Nephron (organoid): Measurements from ENCODE around the gene GLIPR2.

Experiments used
- H3K27ac Mint-ChIP-seq, 3 experiments: 2 replicates each; pipeline ENCODE4 v1.8.0; 2020; ENCODE audit warnings: mixed read lengths in 3 of 3, mild to moderate bottlenecking in 2 of 3, moderate library complexity in 1 of 3
- H3K27me3 Mint-ChIP-seq: 2 replicates; pipeline ENCODE4 v1.8.0; 2021; ENCODE audit warnings: low read depth, mild to moderate bottlenecking, moderate library complexity, mixed read lengths
- H3K36me3 Mint-ChIP-seq: 2 replicates; pipeline ENCODE4 v1.8.0; 2020; ENCODE audit warnings: low read depth, mixed read lengths
- H3K4me1 Mint-ChIP-seq: 2 replicates; pipeline ENCODE4 v1.8.0; 2020; ENCODE audit warnings: mixed read lengths
- H3K4me3 Mint-ChIP-seq, 3 experiments: 2 replicates each; pipeline ENCODE4 v1.8.0; 2020; ENCODE audit warnings: mild to moderate bottlenecking in 3 of 3, mixed read lengths in 3 of 3, moderate library complexity in 2 of 3
- H3K9me3 Mint-ChIP-seq: 2 replicates; pipeline ENCODE4 v1.8.0; 2020; ENCODE audit warnings: mixed read lengths
- CTCF ChIP-seq, 3 experiments: fragments of 200-600 bp; sonication (generic); IDR thresholded peaks; one replicate each; pipeline ENCODE4 v1.5.0; 2021; ENCODE audit warnings: antibody characterized with exemption in 3 of 3; ENCODE audit not compliant: unreplicated experiment in 3 of 3

The GLIPR2 gene

DNA sequence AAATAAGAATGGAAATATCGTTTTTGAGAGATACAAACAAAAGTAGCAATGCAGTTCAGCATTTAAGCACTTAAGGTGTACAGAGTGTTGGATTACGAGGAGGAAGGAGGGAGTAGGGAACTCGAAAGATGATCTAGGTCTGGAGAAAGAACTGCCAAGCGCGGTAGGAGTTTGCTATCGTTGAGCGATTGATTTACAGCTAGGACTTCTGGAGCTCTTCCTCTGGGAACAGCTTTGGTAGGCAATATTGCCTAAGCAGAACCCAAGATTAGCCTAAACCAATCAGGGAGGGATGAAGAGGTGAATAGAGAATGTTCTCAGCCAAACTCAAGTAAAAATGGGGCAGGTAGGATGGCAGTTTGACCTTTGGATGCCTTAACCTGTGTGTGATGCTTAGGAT, 55.2 kb downstream of the GLIPR2 start:
- Mint-ChIP-seq H3K4me1 (peaks cover 42% of the 10 kb centered on the region), H3K9me3 (no peaks in the 10 kb centered on the region), H3K27ac (peak overlapping the region; percentile 64 to 92 (median 80)), H3K36me3 (peaks cover 19% of the 10 kb centered on the region), H3K4me3 (peak overlapping the region; percentile 88 to 90 (median 89)), H3K27me3 (no peaks in the 10 kb centered on the region)
- TF ChIP-seq CTCF (IDR thresholded peaks at IDR 0.05; ENCODE audit: unreplicated experiment in 3 of 3), result no peak

DNA sequence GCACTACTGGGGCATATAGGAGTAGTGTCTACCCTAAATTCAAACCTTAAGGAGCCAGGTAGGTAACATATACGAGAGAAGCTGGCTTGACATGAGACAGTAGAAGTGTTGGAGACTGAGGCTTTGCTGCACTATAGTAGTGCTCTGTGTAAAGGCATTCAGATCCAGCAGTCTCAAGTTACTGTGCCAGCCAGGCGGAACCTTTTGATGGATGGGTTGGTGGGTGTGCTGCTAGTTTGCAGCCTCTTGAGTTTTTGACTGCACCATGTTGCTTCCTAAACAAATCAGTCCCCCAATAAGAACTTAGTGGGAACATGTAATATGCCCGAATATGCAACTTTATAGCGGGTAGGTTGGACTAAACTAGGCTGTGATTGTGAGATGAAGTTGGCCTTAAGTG, 55.7 kb downstream of the GLIPR2 start:
- peak overlapping the region; percentile 88 to 90 (median 89) for H3K4me3 Mint-ChIP-seq
- peaks cover 42% of the 10 kb centered on the region for H3K4me1 Mint-ChIP-seq
- no peaks in the 10 kb centered on the region for H3K27me3 Mint-ChIP-seq
- no peaks in the 10 kb centered on the region for H3K9me3 Mint-ChIP-seq
- H3K27ac Mint-ChIP-seq, result peak overlapping the region; percentile 64 to 92 (median 91)
- peaks cover 19% of the 10 kb centered on the region for H3K36me3 Mint-ChIP-seq
- no peak for TF ChIP-seq CTCF (IDR thresholded peaks at IDR 0.05; ENCODE audit: unreplicated experiment in 3 of 3)

- no peak for TF ChIP-seq CTCF (IDR thresholded peaks at IDR 0.05; ENCODE audit: unreplicated experiment in 3 of 3)
- peak overlapping the region; percentile 88 to 90 (median 89) for H3K4me3 Mint-ChIP-seq
- H3K9me3 Mint-ChIP-seq, result no peaks in the 10 kb centered on the region
- H3K4me1 Mint-ChIP-seq, result peaks cover 47% of the 10 kb centered on the region
- H3K27ac Mint-ChIP-seq, result peak overlapping the region; percentile 64 to 92 (median 91)
- H3K27me3 Mint-ChIP-seq, result no peaks in the 10 kb centered on the region
- peaks cover 24% of the 10 kb centered on the region for H3K36me3 Mint-ChIP-seq
Measured at GRCh38 chr9:36193023-36193422, 56.5 kb downstream of the GLIPR2 start.

GRCh38 chr9:36194326-36195000, 57.9 kb downstream of the GLIPR2 start:
- Mint-ChIP-seq H3K27ac (peak overlapping the region; percentile 64 to 92 (median 88)), H3K27me3 (no peaks in the 10 kb centered on the region), H3K9me3 (no peaks in the 10 kb centered on the region), H3K36me3 (peaks cover 30% of the 10 kb centered on the region), H3K4me3 (peak overlapping the region; percentile 31 to 59 (median 47)), H3K4me1 (peaks cover 47% of the 10 kb centered on the region)
- no peak for TF ChIP-seq CTCF (IDR thresholded peaks at IDR 0.05; ENCODE audit: unreplicated experiment in 3 of 3)

DNA sequence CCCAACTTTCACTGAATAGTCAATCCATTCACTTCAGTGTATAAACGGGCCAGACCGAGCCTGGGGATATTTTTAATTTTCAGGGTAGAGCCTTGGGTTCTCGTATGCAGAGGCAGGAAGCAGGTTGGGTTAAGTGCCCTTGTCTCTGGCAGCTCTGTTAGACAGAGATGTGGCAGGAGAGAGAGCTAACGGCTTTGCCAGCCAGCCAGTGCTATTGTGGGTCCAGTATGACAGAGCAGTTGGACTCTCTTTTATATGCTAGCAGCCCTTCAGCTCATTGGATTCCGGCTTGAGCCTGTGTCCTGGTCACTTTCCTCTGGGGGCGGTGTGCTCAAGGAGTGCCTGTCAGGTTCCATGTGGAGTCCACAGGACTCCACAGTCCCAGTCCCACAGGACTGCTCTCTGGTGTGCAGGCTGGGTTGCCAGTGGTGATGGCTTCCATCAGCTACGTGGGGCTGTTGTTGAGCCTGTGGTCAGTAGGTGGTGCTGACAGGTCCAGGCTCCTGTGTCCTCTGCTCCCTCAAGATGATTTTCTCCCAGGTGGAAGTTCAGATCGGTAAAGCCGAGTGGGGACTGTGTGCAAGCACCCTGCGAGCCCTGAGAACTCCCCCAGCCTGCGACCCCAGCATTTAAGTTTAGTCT, 68.5 kb downstream of the GLIPR2 start:
- TF ChIP-seq CTCF (IDR thresholded peaks at IDR 0.05; ENCODE audit: unreplicated experiment in 3 of 3), result peak in 1 of 3 experiments; percentile 8
- Mint-ChIP-seq H3K36me3 (peaks cover 85% of the 10 kb centered on the region), H3K4me1 (peaks cover 4% of the 10 kb centered on the region), H3K27me3 (no peaks in the 10 kb centered on the region), H3K27ac (no peak overlapping the region), H3K9me3 (no peaks in the 10 kb centered on the region), H3K4me3 (no peak overlapping the region)
